Activated CD4-positive, alpha-beta T cell treated with anti-CD3 and anti-CD28 coated beads, Interleukin-10, Interleukin-2, amounts not matched to agents 100 ng/mL and 50 ng/mL, durations not matched to agents 16 hours and 8 hours (primary cell): ENCODE data around the gene KRT75.

Experiments used
- DNase-seq: peaks from one replicate; pipeline ENCODE4 v3.0.0-alpha.2; 2020

The KRT75 gene

DNA sequence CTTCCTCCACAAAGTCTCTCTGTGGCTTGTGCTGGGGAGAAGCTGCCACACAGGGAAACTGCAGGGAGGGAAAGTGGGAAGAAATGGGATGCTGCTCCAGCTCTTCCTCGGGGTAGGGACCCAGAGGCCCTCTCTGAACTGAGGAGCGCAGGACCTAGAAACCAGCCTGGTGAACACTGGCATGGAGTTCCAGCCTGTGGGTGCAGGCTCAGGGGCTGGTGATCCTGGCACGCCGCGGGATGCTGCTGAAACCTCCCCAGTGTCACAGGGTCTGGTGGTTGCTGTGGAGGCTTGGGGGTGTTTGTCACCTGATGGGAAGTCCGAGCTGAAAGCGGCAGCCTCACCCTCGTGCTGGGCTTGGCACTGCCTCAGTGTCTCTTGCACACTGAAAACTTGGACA is 5.2 kb upstream of the KRT75 start:
- DNase-seq = no peak

GRCh38 chr12:52438305-52439301 is 4.4 kb upstream of the KRT75 start:
- DNase-seq = no peak

DNA sequence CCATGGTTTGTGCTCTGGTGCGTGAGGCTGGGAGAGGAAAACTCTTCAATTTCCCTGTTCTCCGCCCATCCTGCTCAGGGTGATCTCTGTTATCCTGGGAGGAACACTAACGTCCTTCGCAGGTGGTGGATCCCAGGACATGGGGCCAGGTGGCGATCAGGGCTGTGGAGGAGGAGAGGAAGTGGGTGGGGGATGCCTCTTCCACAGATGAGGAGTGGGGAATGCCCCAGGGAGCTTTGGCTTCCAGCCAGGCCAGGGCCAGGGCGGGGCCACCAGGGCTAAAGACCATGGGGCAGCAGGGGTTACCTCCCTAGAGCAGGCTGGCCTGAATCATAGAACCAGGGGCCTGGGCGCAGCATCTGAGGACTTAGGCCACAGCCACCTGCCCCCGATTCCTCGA is 3.3 kb upstream of the KRT75 start:
- DNase-seq = no peak

DNA sequence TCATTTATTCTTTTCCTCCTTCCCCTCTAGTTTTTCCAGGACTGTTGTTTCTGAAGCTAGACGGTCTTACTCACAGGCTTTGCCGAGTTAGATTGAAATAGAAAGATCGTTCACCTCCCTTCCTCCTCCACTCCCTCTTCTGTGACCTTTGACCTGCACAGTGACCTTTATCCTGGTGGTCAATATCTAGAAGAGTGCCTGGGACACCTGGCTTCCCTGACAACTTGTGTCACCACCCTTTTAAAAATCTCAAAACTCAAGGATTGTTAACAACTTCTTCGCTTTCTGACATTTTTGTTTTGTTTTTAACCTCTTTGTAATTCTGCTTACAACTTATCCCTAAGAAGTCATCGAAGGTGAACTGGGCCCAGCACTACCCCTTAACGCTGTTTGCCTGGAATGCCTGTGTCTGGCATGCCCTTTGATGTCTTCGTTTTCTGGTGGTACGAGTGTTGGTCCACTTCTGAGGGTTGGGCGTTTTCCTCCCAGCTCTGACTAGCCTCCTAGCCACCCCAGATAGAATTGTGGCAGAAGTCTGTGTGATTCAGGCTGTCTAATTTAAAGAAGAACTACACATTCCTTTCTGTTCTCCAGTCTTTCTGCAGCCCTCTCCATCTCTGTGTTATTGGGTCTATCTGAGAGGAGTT is 2.8 kb upstream of the KRT75 start:
- no peak for DNase-seq

GRCh38 chr12:52436000-52436827 is 2.0 kb upstream of the KRT75 start:
- no peak for DNase-seq

DNA sequence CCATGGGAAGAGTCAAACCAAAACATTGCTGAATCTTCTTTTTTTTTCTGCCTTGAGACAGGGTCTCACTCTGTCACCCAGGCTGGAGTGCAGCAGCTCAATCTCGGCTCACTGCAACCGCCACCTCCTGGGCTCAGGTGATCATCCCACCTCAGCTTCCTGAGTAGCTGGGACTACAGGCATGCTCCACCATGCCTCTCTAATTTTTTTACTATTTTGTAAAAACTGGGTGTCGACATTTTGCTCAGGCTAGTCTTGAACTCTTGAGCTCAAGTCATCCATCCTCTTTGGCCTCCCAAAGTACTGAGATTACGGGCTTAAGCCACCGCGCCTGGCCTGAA is 1.5 kb upstream of the KRT75 start:
- DNase-seq = no peak

- DNase-seq = no peak
Observed at GRCh38 chr12:52434760-52435530, 774 bp upstream of the KRT75 start.

DNA sequence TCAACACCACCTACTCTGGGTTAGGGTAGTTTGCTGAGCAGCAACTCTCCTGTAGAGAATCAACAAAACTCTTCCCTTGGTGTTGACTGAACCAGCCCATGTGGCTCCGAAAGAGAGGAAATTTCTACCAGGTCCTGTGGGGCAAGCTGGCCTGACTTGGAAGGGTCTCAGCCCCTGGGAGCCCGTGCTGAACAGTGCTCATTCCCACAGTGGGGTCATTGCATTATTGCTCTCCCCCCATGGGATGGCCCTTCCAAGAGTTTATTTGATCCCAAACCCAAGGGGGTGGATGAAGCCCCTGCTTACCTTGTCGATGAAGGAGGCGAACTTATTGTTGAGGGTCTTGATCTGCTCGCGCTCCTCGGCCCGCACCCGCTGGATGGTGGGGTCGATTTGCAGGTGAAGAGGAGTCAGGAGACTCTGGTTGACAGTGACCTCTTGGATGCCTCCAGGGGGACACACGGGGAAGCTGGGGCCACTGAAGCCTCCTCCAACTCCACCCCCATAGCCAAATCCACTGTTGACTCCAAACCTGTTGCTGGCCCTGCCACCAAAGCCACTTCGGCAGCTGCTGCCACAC is 580 bp downstream of the KRT75 start:
- no peak for DNase-seq

- DNase-seq = no peak
Observed at GRCh38 chr12:52432559-52433207, 1.5 kb downstream of the KRT75 start.

DNA sequence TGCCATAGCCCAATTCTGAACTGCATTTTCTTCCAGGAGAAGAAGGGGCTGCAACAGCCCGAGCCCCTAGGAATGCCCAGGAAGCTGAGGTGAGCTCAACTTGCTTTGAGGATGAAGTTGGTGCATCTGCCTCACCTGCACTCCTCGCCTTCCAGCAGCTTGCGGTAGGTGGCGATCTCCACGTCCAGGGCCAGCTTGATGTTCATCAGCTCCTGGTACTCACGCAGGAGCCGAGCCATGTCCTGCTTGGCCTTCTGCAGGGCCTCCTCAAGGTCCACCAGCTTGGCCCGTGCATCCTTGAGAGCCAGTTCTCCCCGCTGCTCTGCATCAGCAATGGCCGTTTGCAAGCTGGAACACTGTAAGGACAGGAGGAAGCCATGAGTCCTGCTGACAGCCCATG is 6.0 kb downstream of the KRT75 start:
- DNase-seq = no peak

DNA sequence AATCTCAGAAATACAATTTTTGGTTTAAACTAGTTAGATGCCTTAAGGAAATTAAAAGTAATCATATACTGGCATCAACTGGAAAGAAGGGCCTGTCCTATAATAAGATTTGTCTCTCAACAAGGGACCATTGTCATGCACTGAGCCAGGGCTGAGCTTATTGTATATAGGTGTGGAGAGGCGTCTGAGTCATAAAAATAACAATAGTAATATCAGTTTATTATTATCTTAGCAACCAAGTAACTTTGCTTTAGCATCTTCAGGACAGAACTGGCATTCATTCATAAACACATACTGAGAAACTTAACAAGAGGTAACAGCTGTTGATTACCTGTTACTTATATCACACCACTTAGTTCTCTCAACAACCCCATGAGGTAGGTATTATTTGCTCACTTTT is 7.1 kb downstream of the KRT75 start:
- no peak for DNase-seq

DNA sequence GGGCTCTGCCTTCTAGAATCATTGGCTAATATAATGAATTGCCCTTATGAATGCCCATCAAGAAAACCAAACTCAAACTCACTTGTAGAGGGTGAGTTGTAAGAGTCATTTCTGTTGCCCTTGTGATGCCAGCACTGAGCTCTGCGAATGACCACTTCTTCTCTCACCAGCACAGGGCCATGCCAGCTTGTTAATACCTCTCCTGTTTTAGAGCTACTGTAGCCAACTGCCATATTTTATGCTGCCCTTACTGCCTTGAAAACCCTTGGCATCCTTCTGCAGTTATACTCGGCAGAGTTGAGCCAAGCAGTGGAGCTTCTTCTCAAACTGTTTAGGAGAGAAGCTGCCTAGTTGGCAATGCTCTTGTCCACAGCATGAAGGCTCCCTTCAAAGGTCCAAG is 8.1 kb downstream of the KRT75 start:
- DNase-seq = no peak

DNA sequence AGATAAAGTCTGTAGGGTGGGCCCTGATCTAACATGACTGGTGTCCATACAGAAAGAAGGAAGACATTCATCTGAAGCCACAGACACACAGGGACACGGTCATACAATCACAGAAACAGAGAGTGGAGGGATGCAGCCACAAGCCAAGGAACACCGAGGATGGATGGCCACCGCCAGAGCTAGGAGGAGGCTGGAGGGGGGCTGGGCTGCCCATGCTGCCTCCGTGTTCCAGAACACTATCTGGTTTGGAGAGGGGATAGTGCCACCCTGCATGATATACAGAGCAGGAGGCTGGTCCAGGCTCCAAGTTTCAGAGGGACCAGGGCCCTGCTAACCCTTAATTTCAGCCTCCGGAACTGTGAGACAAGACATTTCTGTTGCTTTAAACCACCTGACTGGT is 8.7 kb downstream of the KRT75 start:
- no peak for DNase-seq

- DNase-seq = no peak
Observed at GRCh38 chr12:52423661-52424500, 10.3 kb downstream of the KRT75 start.

DNA sequence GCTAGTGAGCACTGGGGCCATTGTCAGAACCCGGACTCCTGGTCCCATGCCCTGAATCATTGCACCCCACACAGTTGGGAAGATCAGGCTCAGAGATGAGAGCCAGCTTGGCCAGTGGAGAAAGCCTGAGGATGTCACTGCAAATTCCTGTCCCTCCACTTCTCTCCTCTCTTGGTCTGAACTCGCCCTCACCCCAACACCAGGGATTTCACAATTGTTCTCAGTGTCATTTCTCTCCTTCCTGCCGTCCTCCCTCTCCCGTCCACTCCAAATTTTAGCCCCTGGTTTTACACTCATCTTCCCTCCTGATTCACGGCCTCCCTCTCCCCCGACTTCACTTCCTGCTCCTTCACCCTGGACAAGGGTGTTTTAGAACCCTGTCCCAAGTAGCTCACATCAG is 11.1 kb downstream of the KRT75 start:
- no peak for DNase-seq

- no peak for DNase-seq
Observed at GRCh38 chr12:52419656-52420055, 14.5 kb downstream of the KRT75 start.

- no peak for DNase-seq
Observed at GRCh38 chr12:52418576-52419110, 15.5 kb downstream of the KRT75 start.

DNA sequence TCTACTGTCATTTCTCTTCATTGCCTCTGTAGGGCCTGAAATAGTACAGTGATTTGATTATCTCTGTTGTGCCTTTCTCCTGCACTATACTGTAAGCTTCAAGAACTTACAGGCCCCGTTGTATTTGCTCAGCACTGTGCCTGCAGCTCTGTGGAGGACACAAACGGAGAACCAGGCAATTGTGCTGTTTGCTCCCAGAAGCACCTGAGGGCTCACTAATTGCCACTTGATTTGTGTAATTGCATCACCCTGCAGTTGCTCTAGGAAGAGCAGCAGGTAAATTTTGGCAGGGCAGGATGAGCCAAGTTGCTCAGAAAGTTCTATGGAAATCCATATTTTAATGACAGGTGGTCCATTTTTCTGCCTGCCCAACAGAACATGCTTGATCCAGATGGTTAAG is 16.4 kb downstream of the KRT75 start:
- DNase-seq = no peak

DNA sequence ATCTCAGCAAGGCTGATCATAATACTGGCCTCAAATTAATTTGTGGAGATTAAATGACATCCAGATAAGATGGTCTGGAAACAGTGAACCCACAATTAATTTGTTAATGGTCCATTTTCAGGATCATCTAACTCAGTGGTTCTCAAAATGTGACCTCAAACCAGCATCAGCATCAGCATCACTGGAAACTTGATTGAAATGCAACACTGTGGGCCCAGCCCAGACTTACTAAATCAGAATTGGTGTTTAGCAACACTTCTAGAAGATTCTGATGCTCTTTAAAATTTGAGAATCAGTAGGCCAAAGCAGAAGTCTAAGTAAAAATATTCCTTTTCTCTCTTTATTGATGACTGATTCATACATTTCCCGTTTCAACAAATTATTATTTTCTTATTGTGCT is 17.4 kb downstream of the KRT75 start:
- DNase-seq = no peak
